ENCODE data around the gene PHLPP1.

The PHLPP1 gene

DNA sequence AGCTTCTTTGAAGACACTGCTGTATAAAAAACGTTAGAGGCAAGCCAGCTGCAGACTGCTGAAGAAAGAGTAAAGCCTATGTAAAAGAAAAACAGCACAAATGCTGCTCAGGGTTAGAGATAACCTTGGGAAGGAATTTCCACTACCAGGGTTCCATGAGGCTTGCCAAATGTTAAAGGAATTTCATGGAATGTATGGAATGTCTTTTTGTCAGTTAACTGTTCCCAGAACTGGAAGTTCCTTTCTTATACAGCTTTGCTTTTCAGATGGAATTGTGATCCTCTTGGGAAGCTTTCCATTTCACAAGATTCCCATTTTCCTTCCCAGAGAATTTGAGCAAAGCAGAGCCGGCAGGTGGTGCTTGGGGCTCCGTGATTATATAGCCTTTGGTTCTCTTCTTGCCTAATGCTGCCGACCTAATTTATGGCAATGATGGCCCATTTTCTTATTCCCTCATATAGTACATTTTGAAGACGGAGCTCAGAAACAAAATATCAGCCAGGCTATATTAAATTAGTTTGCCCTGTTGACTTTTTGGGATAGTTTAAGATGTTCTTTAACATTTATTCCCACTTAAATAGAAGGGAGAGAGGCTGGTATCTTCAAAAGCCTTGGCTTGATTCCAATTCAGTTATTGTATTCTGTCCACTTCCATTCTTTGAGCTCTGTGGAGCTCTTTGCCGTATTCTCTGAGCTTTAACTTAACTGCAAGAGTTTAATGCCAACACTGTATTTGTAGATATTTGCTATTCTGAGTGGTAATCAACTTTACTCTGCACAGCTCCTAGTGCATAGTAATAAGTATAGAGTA lies 162.3 kb downstream of the PHLPP1 start:
- ATAC-seq, result no peak
- Mint-ChIP-seq H3K4me3 (no peak overlapping the region), H3K9me3 (no peaks in the 10 kb centered on the region), H3K4me1 (no peaks in the 10 kb centered on the region), H3K27ac (no peak overlapping the region), H3K27me3 (no peaks in the 10 kb centered on the region), H3K36me3 (peaks cover 8% of the 10 kb centered on the region)

DNA sequence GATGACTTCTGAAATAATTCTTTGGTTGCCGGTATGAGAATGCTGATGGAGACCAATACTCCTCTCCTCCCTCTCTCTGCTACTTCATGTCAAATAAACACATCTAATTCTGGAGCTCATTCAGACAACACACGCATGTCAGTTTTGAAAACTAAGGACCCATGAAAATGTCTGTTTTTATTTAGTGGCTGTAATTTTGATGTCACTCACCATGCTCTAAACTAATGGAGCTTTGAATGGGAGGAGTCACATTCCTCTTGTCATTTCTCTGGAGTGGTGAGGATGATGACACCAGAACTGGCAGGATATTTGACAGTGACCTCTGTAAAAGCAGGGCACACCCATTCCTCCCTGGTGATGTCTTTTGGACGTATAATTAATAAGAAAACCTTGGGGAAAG lies 163.0 kb downstream of the PHLPP1 start:
- H3K4me1 Mint-ChIP-seq, result no peaks in the 10 kb centered on the region
- H3K36me3 Mint-ChIP-seq, result peaks cover 8% of the 10 kb centered on the region
- no peak for ATAC-seq
- H3K4me3 Mint-ChIP-seq, result no peak overlapping the region
- no peaks in the 10 kb centered on the region for H3K27me3 Mint-ChIP-seq
- no peaks in the 10 kb centered on the region for H3K9me3 Mint-ChIP-seq
- H3K27ac Mint-ChIP-seq, result no peak overlapping the region

DNA sequence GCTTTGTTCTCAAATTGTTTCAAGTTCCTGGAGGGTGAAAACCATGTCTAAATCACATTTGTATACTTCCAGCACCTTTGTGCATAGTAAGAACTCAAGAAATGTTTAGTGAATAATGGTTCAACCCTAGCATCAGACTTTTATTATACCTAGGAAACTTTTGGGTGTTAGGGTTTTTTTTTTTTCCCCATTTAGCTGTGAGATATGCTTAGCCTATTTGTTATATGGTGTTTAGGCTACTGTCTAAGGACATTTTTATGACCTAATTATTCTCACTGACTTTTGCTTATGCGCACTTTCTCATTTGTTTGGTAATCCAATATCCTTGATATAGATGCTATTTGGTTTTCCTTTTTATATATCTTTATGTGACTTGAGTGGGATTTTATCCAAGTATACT lies 164.7 kb downstream of the PHLPP1 start:
- H3K36me3 Mint-ChIP-seq, result peaks cover 8% of the 10 kb centered on the region
- H3K27me3 Mint-ChIP-seq, result no peaks in the 10 kb centered on the region
- ATAC-seq, result no peak
- H3K27ac Mint-ChIP-seq, result no peak overlapping the region
- H3K9me3 Mint-ChIP-seq, result no peaks in the 10 kb centered on the region
- no peaks in the 10 kb centered on the region for H3K4me1 Mint-ChIP-seq
- no peak overlapping the region for H3K4me3 Mint-ChIP-seq

DNA sequence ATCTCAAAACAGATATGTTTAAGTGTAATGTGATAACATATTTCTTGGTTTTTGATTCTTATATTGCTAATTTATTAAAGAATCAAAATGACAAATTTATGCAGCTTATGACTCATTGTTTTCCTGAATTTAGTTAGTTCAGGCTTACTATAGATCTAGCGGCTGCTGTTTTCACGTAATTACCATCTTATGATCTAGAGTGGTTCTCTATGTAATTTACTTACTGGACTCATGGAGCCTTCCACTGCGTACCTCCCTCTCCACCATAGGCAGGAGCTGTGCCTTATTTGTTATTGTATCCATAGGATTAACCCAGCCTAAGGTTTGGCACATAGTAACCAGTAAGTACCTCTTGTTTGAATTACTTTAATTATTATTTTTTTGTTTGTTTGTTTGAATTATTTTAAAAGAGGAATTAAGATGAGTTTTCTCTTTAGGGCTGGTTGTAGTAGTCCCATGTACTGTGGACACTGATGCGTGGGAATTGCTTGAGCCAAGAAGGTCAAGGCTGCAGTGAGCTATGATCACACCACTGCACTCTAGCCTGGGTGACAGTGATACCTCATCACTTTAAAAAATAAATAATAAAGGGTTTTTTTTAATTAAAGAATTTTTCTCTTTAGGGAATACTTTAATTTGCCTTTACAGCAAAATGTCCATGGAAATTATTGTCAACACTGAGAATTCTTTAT lies 165.5 kb downstream of the PHLPP1 start:
- H3K36me3 Mint-ChIP-seq, result peaks cover 8% of the 10 kb centered on the region
- no peaks in the 10 kb centered on the region for H3K9me3 Mint-ChIP-seq
- H3K27me3 Mint-ChIP-seq, result no peaks in the 10 kb centered on the region
- H3K4me1 Mint-ChIP-seq, result no peaks in the 10 kb centered on the region
- H3K27ac Mint-ChIP-seq, result no peak overlapping the region
- no peak for ATAC-seq
- H3K4me3 Mint-ChIP-seq, result no peak overlapping the region

DNA sequence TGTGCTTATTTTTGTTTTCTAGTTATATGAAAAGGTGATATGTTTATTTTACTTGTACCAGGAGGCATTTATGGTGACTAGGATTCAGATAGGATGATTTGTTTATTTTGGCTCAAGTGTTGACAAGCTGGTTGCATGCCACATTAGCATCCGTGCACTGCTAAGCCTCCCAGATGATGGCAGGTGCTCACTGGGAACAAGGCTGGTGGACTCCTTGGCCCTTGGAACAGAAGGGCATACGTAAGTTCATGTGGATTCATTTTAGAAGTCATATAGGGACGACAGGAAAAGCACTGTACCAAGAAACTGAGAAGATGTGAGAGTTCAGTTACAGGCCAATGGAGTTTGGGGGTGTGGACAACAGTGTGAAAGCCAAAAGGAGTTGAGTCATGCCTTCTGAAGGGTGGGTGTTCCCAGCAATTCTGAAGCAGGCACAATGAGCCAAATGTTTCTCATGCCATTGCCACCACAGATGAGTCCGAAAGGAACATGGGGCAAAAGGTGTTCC lies 166.2 kb downstream of the PHLPP1 start:
- H3K27ac Mint-ChIP-seq, result no peak overlapping the region
- no peaks in the 10 kb centered on the region for H3K9me3 Mint-ChIP-seq
- ATAC-seq, result no peak

DNA sequence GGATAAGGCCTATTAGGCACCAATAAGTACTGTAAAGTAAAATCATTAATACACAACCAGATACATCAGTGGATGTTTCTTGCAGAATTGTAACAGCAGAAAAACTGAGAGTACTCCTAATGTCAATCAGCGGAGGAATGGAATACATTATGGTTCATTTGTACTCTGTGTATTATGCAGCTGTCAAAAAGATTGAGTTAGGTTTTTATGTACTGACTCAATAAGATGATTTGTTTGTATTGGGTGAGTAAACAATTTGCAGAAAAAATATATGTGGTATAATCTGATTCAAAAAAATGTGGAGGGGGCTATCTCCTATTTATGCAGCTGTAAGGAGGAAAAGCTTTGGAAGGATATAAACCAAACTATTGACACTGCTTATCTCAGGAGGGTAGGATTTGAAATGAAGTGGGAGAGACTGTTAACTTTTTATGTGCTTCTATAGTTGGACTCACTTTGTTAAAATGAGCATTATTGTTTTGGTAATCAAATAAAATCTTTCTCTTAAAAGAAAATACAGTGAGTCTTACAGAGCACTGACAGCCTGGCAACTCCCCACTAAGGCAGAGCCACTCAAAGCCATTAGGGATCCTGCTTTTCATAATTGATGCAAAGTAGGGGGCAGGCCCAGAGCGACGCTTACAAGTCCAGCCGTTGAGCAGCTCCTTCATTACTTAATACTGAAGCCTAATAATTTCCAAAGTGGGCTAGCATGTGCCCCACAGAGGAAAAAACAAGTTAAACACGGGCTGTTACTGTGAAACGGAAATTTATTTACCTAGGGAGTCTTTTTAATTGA lies 168.8 kb downstream of the PHLPP1 start:
- ATAC-seq, result no peak
- no peaks in the 10 kb centered on the region for H3K27me3 Mint-ChIP-seq
- no peaks in the 10 kb centered on the region for H3K9me3 Mint-ChIP-seq
- H3K4me1 Mint-ChIP-seq, result no peaks in the 10 kb centered on the region
- no peak overlapping the region for H3K27ac Mint-ChIP-seq
- H3K4me3 Mint-ChIP-seq, result no peak overlapping the region
- H3K36me3 Mint-ChIP-seq, result peaks cover 8% of the 10 kb centered on the region

More for the DNA sequence above, 166.2 kb downstream of the PHLPP1 start:
- no peaks in the 10 kb centered on the region for H3K27me3 Mint-ChIP-seq
- peaks cover 8% of the 10 kb centered on the region for H3K36me3 Mint-ChIP-seq
- H3K4me1 Mint-ChIP-seq, result no peaks in the 10 kb centered on the region
- H3K4me3 Mint-ChIP-seq, result no peak overlapping the region

DNA sequence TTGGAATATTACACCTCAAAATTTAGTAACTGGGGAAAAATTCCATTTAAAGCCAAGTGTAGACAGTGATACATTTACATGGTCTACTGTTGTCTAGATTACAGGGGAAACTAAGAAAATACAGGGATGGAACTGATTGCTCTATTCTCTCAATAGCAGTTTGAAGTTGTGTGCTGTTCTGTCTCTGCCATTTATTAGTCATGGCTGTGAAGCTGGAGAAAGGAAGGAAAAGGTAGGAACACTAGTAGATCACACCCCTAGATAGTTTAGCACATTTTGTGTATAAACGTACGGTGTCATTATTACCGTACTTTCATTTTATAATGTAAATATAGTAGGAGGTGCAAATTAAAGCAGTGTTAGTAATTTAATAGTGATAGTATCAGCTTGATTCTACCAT lies 170.5 kb downstream of the PHLPP1 start:
- no peaks in the 10 kb centered on the region for H3K9me3 Mint-ChIP-seq
- H3K4me1 Mint-ChIP-seq, result no peaks in the 10 kb centered on the region
- H3K36me3 Mint-ChIP-seq, result peaks cover 13% of the 10 kb centered on the region
- ATAC-seq, result no peak
- H3K27me3 Mint-ChIP-seq, result no peaks in the 10 kb centered on the region
- H3K4me3 Mint-ChIP-seq, result no peak overlapping the region
- no peak overlapping the region for H3K27ac Mint-ChIP-seq

DNA sequence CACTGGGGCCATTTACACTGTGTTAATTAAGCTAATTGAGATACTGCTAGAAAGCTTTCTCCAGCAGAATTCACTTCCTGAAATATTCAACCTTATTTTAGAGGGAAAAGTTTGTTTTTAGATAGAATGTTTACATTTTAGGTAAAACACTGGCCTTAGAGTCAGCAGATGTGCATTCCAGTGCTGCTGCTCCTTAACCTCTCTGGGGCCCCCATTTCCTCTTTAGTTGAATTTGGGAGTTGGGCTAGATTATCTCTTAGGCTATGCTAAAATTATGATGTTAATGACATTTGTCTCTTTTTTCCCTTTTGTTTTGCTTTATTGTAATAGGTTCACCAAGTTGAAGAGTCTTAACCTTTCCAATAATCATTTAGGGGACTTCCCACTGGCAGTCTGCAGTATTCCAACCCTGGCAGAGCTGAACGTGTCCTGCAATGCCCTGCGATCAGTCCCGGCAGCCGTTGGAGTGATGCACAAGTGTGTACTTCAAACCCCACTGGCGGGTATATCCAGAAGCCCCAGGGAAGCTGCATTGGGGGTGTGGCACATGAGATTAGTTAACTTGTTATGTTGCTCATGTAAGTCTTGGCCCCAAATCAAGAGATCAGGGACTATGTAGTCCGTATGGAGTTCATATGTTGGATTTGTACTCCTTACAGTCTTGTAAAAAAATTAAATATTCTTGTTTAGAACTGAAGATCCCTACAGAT lies 179.5 kb downstream of the PHLPP1 start:
- no peaks in the 10 kb centered on the region for H3K9me3 Mint-ChIP-seq
- no peaks in the 10 kb centered on the region for H3K27me3 Mint-ChIP-seq
- H3K4me1 Mint-ChIP-seq, result no peaks in the 10 kb centered on the region
- ATAC-seq, result no peak
- H3K36me3 Mint-ChIP-seq, result peaks cover 41% of the 10 kb centered on the region
- H3K27ac Mint-ChIP-seq, result no peak overlapping the region
- no peak overlapping the region for H3K4me3 Mint-ChIP-seq

DNA sequence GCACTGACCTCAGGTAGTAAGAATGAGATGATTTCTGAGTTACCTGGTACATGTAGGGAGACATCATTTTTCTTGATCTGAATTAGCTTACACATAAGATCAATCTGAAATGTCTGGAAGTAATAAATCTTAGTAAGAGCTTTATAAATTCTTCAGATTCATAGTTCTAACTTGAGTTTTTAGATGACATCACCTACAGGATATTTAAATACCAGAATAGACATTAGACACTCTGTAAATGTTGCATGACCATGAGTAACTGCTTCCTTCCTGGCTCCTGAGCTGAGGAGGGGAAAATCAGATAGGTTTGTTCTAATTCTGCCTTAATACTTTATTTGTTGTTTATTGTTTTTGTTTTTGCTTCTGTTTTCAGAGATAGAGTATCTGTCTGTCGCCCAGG lies 181.8 kb downstream of the PHLPP1 start:
- H3K9me3 Mint-ChIP-seq, result no peaks in the 10 kb centered on the region

DNA sequence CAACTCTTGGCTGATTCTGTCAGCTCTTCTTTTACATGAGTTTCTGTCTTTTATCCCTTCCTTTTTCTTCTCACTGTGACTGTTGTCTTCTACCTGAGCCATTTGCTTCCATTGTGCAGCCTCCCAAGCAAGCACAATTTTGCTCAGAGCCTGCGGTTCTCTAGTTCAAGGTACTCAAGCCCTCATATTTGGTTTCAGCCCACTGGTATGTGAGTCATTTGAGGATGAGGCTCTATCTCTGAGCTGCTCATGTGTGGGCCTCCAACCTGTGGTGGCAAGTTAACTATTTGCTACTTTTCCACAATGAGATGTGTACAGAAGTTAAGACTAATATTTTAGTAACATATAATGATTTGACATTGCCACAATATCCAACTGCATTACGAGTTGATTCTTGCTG lies 183.0 kb downstream of the PHLPP1 start:
- peak; percentile 39 for ATAC-seq
- Mint-ChIP-seq H3K27ac (no peak overlapping the region), H3K4me3 (no peak overlapping the region), H3K9me3 (no peaks in the 10 kb centered on the region), H3K4me1 (no peaks in the 10 kb centered on the region), H3K27me3 (no peaks in the 10 kb centered on the region), H3K36me3 (peaks cover 48% of the 10 kb centered on the region)

More for the DNA sequence above, 181.8 kb downstream of the PHLPP1 start:
- Mint-ChIP-seq H3K4me3 (no peak overlapping the region), H3K36me3 (peaks cover 38% of the 10 kb centered on the region), H3K4me1 (no peaks in the 10 kb centered on the region), H3K27me3 (no peaks in the 10 kb centered on the region), H3K27ac (no peak overlapping the region)
- no peak for ATAC-seq

DNA sequence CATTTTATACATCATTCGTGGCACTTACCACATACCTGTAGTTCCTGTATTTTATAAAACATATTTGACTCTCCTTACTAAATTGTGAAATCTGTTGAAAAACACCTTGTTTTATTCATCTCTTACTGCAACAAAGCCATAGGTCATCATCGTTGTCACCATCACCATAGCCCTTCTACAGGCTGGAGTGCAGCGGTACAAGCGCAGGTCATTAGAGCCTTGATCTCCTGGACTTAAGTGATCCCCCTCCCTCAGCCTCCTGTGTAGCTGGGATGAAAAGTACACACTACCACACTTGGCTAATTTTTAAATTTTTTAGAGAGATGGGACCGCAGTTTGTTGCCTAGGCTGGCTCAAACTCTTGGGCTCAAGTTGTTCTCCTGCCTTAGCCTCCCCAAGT lies 184.2 kb downstream of the PHLPP1 start:
- H3K4me1 Mint-ChIP-seq, result no peaks in the 10 kb centered on the region

DNA sequence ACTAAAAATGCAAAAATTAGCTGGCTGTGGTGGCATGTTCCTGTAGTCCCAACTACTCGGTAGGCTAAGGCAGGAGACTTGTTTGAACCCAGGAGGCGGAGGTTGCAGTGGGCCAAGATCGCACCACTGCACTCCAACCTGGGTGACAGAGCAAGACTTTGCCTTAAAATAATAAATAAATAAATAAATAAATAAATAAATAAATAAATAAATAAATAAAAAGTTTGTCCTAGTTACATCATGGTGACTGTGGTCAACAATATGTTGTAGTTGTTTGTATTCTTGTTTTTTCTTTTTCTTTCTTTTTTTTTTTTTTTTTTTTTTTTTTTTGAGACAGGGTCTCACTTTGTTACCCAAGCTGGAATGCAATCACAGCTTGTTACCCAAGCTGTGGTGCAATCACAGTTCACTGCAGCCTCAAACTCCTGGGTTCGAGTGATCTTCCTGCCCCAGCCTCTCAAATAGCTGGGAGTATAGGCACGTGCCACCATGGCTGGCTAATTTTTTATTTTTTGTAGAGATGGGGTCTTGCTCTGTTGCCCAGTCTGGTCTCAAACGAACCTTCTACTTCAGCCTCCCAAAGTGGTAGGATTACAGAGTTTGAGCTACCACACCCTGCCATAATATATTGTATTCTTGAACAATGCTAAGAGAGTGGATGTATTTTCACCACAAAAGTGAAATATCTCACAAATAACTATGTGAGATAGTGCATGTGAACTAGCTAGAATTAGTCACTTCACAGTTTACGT lies 185.0 kb downstream of the PHLPP1 start:
- Mint-ChIP-seq H3K36me3 (peaks cover 65% of the 10 kb centered on the region), H3K9me3 (no peaks in the 10 kb centered on the region), H3K27ac (no peak overlapping the region), H3K4me3 (no peak overlapping the region), H3K4me1 (no peaks in the 10 kb centered on the region), H3K27me3 (no peaks in the 10 kb centered on the region)
- no peak for ATAC-seq

More for the DNA sequence above, 184.2 kb downstream of the PHLPP1 start:
- Mint-ChIP-seq H3K36me3 (peaks cover 59% of the 10 kb centered on the region), H3K9me3 (no peaks in the 10 kb centered on the region), H3K27me3 (no peaks in the 10 kb centered on the region), H3K4me3 (no peak overlapping the region), H3K27ac (no peak overlapping the region)
- no peak for ATAC-seq

DNA sequence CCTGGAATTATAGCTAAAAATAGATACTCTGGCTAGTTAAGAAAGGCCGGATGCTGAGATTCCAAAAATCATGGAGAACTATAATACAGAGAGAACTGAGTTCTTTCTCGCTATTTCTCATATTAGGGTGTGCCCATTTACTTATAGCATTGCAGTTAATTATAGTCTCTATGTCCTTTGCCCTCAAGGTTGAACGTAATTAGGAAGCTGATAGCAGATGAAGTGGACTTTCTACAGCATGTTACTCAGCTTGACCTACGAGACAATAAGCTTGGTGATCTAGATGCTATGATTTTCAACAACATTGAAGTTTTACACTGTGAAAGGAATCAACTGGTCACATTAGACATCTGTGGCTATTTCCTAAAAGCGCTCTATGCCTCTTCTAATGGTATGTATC lies 187.4 kb downstream of the PHLPP1 start:
- H3K36me3 Mint-ChIP-seq, result peaks cover 56% of the 10 kb centered on the region
- H3K27ac Mint-ChIP-seq, result no peak overlapping the region
- H3K9me3 Mint-ChIP-seq, result no peaks in the 10 kb centered on the region
- H3K4me3 Mint-ChIP-seq, result no peak overlapping the region
- H3K27me3 Mint-ChIP-seq, result no peaks in the 10 kb centered on the region
- H3K4me1 Mint-ChIP-seq, result no peaks in the 10 kb centered on the region
- no peak for ATAC-seq
